Measurements from ENCODE around the gene NBPF3. TPM values are rescaled to one million over a fixed set of nuclear protein-coding genes. Genes with fewer than 3 reads are reported as not detected.
"Not testable (repeated sequence)": the region's sequence is repeated elsewhere in the genome, so short reads cannot be mapped to it uniquely, and the experiment has no call there.

NBPF3 gene
- total RNA-seq, 1 experiment from 2014 or later: 6.2 TPM

- DNase-seq (ENCODE audit: low read depth, low spot score): peak; percentile 47
- in situ Hi-C loops (cut with HindIII; ENCODE audit: low pct_unique_long_range_greater_than_20kb, low sequenced_read_pairs): no loop called here
These were observed 68.8 kb downstream of the NBPF3 start for GRCh38 chr1:21508580-21509350.

GRCh38 chr1:21509351-21510112 is 69.6 kb downstream of the NBPF3 start, which contains the start of gene ALPL:
ALPL (plus strand) TSS chr1:21509423; CDS start chr1:21554082, 44,659 bp downstream.
- no peak for DNase-seq (ENCODE audit: low read depth, low spot score)

DNA sequence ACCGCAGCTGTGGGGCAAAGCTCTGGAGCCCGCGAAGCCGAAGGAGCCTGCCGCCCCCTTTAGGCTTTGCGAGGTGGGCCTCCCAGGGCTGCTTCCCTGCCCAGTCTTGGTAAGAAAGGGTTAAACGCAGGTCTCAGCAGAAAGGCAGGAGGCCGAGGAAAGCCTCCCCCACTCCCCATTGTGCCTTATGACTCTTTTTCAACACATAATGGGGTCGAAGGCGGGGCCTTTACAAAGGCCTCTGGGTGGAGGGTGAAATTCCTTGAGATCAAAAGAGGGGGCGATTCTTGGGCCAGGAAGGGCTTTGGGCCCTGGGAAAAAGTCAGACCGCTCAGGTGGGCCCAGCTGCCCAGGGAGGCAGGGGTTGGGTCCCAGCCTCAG is 70.2 kb downstream of the NBPF3 start:
- in situ Hi-C loops (cut with HindIII; ENCODE audit: low pct_unique_long_range_greater_than_20kb, low sequenced_read_pairs): no loop called here

More at GRCh38 chr1:21509351-21510112, 69.6 kb downstream of the NBPF3 start, which contains the start of gene ALPL:
- in situ Hi-C loops (cut with HindIII; ENCODE audit: low pct_unique_long_range_greater_than_20kb, low sequenced_read_pairs): no loop called here

GRCh38 chr1:21510885-21511578 is 71.1 kb downstream of the NBPF3 start:
- in situ Hi-C loops (cut with HindIII; ENCODE audit: low pct_unique_long_range_greater_than_20kb, low sequenced_read_pairs): no loop called here

More for the DNA sequence above, 70.2 kb downstream of the NBPF3 start:
- no peak for DNase-seq (ENCODE audit: low read depth, low spot score)

DNA sequence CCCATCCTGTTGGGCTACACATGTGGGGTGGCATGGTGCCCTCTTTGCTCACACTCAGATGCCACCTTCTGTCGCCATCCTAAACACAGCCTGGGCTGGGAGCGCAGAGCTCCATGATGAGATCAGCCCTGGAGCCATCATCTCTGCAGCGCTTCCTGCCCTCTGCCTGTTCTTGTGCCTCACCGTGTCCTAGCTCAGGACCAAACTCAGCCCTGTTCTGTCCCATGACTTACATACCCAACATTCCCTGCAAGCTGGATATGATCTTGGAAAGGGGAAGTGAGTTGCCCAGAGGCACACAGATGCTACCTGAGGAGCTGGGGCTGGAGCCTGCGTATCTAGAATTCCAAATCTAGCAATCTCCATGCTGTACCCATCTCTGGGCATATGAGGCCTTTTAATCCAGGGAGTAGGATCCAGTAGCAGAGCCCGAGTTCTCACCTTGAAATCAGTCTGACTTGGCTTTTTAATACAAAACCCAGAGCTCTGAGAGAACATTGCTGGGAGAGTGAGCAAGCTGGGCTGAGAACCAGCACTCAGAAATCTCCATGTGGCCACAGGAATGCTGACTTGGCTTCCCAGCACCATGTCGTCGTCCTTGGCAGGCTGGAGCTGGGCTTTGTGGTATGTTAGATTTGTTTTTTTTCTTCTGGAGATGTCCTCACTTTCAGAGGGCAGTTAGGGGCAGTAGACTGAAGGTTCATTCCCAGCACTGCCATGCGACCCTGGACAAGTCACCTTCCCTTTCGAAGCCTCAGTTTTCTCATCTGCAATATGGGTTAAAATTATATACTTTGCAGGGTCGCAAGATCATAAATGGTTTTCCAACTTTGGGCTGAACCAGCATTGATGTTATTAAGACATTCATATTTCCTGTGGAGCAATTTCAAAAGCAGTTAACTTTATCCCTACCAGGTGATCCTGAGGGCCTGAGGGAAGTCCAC is 71.9 kb downstream of the NBPF3 start:
- in situ Hi-C loops (cut with HindIII; ENCODE audit: low pct_unique_long_range_greater_than_20kb, low sequenced_read_pairs): no loop called here
- no peak for DNase-seq (ENCODE audit: low read depth, low spot score)

More at GRCh38 chr1:21510885-21511578, 71.1 kb downstream of the NBPF3 start:
- peak; percentile 31 for DNase-seq (ENCODE audit: low read depth, low spot score)

- in situ Hi-C loops (cut with HindIII; ENCODE audit: low pct_unique_long_range_greater_than_20kb, low sequenced_read_pairs): no loop called here
- no peak for DNase-seq (ENCODE audit: low read depth, low spot score)
These were observed 74.3 kb downstream of the NBPF3 start for GRCh38 chr1:21514245-21514644.

- no peak for DNase-seq (ENCODE audit: low read depth, low spot score)
- in situ Hi-C loops (cut with HindIII; ENCODE audit: low pct_unique_long_range_greater_than_20kb, low sequenced_read_pairs): no loop called here
These were observed 77.2 kb downstream of the NBPF3 start for GRCh38 chr1:21517161-21517589.

DNA sequence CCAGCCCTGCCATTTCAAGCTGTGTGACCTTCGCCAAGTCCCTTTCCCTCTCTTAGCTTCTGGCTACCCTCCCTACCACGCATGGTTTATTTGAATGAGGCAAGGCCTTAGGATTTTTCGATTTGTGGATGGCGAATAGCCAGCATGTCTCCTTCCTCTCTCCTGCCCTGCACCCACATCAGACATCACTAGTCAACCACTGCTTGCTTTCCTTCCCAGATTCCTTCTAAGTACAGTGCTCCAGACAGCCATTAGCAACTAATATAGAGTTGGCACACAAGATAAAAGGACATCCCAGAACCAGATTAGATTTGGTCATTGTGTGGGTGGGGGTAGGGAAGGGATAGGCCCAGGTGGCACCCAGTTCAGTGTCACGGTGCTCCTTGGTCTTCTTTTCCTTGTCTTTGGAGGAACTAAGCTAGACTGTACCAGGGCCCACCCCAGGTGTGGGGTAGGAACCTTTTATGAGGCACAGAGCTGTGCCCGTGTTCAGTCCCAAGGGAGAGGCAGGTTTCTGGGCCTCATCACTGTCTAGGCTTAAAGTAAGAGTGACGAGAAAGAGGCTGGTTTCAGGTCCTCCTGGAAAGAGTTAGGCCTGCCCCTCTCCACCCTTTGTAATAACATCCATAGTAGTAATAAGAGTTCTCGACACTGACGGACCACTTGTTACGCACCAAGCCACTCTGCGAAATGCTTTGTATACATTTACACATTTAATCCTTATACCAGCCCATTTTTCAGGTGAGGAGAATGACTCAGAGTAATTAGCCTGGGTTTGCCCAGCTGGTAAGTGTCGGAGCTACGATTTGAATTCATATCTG is 77.9 kb downstream of the NBPF3 start:
- no peak for DNase-seq (ENCODE audit: low read depth, low spot score)
- in situ Hi-C loops (cut with HindIII; ENCODE audit: low pct_unique_long_range_greater_than_20kb, low sequenced_read_pairs): no loop called here

DNA sequence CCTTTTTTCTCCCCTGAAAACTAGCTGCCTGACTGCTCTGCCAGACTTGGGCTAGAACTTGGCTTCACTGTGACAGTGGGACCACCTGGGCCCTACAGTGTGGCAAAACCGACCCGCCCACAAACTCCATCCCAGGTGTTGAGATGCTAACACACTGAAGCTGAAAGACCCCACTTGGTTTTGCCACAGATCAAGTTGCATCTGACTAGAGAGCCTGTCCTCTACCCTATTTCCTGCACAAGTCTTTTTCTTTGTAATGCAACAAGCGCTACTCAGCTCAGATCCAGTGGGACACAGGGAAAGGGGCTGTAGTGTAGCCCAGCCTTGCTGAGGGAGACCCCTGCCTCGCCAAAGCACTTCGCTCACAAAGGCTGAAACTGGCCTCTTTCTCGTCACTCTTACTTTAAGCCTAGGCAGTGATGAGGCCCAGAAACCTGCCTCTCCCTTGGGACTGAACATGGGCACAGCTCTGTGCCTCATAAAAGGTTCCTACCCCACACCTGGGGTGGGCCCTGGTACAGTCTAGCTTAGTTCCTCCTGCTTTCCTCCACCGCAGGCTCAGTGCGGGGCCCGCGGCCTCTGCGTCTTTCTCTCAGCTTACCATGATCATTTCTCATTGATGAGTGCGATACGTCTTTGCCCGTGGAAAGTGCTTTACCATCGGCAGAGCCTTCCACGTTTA is 79.0 kb downstream of the NBPF3 start:
- no peak for DNase-seq (ENCODE audit: low read depth, low spot score)
- in situ Hi-C loops (cut with HindIII; ENCODE audit: low pct_unique_long_range_greater_than_20kb, low sequenced_read_pairs): no loop called here

- in situ Hi-C loops (cut with HindIII; ENCODE audit: low pct_unique_long_range_greater_than_20kb, low sequenced_read_pairs); DNase-seq (ENCODE audit: low read depth, low spot score): not testable (repeated sequence)
These were observed 79.6 kb downstream of the NBPF3 start for GRCh38 chr1:21519486-21520070.

DNA sequence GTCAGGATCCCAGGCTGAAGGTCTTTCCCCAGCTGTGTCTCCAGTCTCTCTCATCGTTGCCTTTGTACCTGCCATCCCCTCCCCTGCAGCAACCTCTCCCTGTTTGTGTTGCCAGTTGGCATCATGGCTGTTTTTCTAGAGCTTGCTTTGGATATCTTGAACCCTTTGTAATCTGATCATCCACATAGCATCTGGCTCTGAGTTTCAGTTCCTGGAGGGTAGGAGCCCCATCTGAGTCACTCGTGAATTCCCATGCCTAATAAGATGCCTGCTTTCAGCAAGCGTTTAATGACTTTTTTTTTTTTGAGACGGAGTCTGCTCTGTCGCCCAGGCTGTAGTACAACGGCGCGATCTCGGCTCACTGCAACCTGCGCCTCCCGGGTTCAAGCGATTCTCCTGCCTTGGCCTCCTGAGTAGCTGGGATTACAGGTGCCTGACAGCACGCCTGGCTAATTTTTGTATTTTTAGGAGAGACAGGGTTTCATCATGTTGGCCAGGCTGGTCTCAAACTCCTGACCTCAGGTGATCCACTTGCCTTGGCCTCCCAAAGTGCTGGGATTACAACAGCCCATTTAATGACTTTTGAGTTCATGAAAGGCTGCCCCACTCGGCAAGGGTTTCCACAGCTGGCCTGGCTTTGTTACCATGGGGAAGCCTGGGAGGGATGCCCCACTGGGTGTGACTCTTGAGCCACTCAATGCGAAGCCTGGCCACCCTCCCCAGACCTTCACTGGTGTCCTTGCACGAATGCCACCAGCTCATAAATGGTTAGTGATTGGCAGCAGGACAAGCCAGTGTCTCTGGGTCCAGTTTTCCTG is 81.2 kb downstream of the NBPF3 start:
- in situ Hi-C loops (cut with HindIII; ENCODE audit: low pct_unique_long_range_greater_than_20kb, low sequenced_read_pairs): no loop called here
- no peak for DNase-seq (ENCODE audit: low read depth, low spot score)

GRCh38 chr1:21521717-21522060 is 81.8 kb downstream of the NBPF3 start:
- DNase-seq (ENCODE audit: low read depth, low spot score): no peak
- in situ Hi-C loops (cut with HindIII; ENCODE audit: low pct_unique_long_range_greater_than_20kb, low sequenced_read_pairs): no loop called here

DNA sequence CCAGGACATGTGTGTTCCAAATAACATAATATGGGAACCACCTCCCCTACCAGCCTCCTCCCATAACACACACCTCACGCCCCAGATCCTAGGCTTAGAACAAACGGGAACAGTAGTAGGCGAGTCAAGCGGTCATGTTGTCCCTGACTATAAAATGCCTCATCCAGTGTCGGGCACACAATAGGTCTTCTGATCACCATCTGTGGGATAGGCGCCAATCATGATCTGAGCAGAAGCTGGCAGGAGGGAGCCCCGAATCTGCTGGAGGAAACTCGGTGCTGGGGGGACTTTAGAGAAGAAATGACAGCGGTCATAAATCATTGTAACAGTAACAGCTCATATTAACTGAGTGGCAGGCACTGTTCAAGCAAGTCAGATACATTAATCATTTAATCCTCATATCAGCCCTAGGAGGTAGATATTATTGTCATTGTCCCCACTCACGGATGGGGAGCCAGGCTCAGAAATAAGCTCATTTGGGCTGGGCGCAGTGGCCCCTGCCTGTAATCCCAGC is 82.6 kb downstream of the NBPF3 start:
- in situ Hi-C loops (cut with HindIII; ENCODE audit: low pct_unique_long_range_greater_than_20kb, low sequenced_read_pairs): no loop called here
- DNase-seq (ENCODE audit: low read depth, low spot score): no peak

GRCh38 chr1:21523297-21523813 is 83.4 kb downstream of the NBPF3 start:
- DNase-seq (ENCODE audit: low read depth, low spot score): no peak
- in situ Hi-C loops (cut with HindIII; ENCODE audit: low pct_unique_long_range_greater_than_20kb, low sequenced_read_pairs): no loop called here
